ENCODE data around the gene FH.

GRCh38 chr1:241499910-241500309 lies 19.6 kb downstream of the FH start:
- TF ChIP-seq CTCF (conservative IDR thresholded peaks at IDR 0.05; ENCODE audit: low read length) (peak; percentile 63), EZH2phosphoT487 (IDR thresholded peaks at IDR 0.05; ENCODE audit: borderline replicate concordance) (no peak)
